Liver (tissue), 3 donors: Measurements from ENCODE around the gene DCTN1.

Experiments
- ATF3 ChIP-seq: IDR thresholded peaks from 2 replicates; pipeline ENCODE4 v1.6.1; 2016; ENCODE audit warnings: antibody characterized with exemption
- CTCF ChIP-seq: fragments of 150-350 bp; IDR thresholded peaks from 2 replicates; pipeline ENCODE4 v1.5.1; 2017; ENCODE audit warnings: improper control_type of control experiment, low read depth, low read length; ENCODE audit not compliant: missing input control
- EGR1 ChIP-seq, 2 donors: IDR thresholded peaks; 2 replicates each; pipeline ENCODE4 v1.6.1; 2016 to 2018; ENCODE audit warnings: antibody characterized with exemption in 2 of 2, low read depth in 2 of 2
- FOXA1 ChIP-seq: IDR thresholded peaks from 2 replicates; pipeline ENCODE4 v1.6.1; 2016; ENCODE audit warnings: antibody characterized with exemption
- GABPA ChIP-seq, 2 donors: IDR thresholded peaks in 1 of 2; conservative IDR thresholded peaks in 1 of 2; 2 replicates each; pipeline ENCODE4 v1.6.1; 2016; ENCODE audit warnings: antibody characterized with exemption in 2 of 2, mild to moderate bottlenecking in 1 of 2, moderate library complexity in 1 of 2
- JUND ChIP-seq, 2 donors: IDR thresholded peaks; 2 replicates each; pipeline ENCODE4 v1.6.1; 2016; ENCODE audit warnings: antibody characterized with exemption in 2 of 2
- NR2F2 ChIP-seq: IDR thresholded peaks from 2 replicates; pipeline ENCODE4 v1.6.1; 2016; ENCODE audit warnings: antibody characterized with exemption
- REST ChIP-seq: IDR thresholded peaks from 2 replicates; pipeline ENCODE4 v1.6.1; 2016; ENCODE audit warnings: antibody characterized with exemption, mild to moderate bottlenecking
- SP1 ChIP-seq: IDR thresholded peaks from 2 replicates; pipeline ENCODE4 v1.6.1; 2018; ENCODE audit warnings: antibody characterized with exemption, mild to moderate bottlenecking
- TAF1 ChIP-seq: conservative IDR thresholded peaks from 2 replicates; pipeline ENCODE4 v1.6.1; 2016; ENCODE audit warnings: antibody characterized with exemption, mild to moderate bottlenecking
- ZBTB33 ChIP-seq: IDR thresholded peaks from 2 replicates; pipeline ENCODE4 v1.6.1; 2016; ENCODE audit warnings: antibody characterized with exemption
- donor health status: healthy.
- donor health status: healthy.

GRCh38 chr2:74421221-74421870 lies 41.2 kb upstream of the DCTN1 start, which contains the start of the genes C2orf81 and WDR54:
- TF ChIP-seq CTCF: no peak
- TF ChIP-seq EGR1 (IDR thresholded peaks at IDR 0.05; ENCODE audit: low read depth in 2 of 2): no peak
- no peak for TF ChIP-seq TAF1
- TF ChIP-seq NR2F2: no peak
- no peak for TF ChIP-seq SP1
- TF ChIP-seq REST: no peak
- no peak for TF ChIP-seq ATF3
- TF ChIP-seq ZBTB33: no peak
- TF ChIP-seq FOXA1: no peak
- TF ChIP-seq JUND (IDR thresholded peaks at IDR 0.05): no peak
- TF ChIP-seq GABPA (IDR thresholded peaks at IDR 0.05 in 1 of 2, conservative IDR thresholded peaks at IDR 0.05 in 1 of 2): no peak
